ENCODE data around the gene HSFX2.
"Not testable (repeated sequence)": the region's sequence is repeated elsewhere in the genome, so short reads cannot be mapped to it uniquely, and the experiment has no call there.

Gene HSFX2

DNA sequence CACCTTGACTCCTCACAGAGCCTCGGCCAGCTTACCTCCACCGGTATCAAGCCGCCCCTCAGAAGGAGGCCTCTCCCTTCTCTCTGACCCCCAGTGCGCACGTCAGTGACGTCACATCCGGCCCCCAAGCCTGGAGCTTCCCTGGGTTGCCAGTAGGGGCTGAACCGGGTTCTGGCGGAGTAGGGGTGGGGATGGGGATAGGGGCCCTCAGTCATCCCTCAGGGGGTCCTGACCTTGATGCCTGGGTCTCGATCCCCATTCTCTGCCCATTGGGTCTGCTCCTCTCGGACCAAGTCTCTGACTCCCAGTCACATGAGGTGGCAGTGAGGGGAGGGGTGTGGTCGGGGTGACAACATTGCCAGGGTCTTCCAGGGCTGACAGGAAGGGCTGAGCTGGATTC lies 7.8 kb downstream of the HSFX2 start, which contains the start of gene MAGEA9B:
Gene MAGEA9B, minus strand, starts transcription at position 101 of the 400 bp plus-strand sequence. CDS start 4,280 bp downstream, outside the sequence.
- DNase-seq (ENCODE audit: low read depth in 2 of 2) = not testable (repeated sequence)

DNA sequence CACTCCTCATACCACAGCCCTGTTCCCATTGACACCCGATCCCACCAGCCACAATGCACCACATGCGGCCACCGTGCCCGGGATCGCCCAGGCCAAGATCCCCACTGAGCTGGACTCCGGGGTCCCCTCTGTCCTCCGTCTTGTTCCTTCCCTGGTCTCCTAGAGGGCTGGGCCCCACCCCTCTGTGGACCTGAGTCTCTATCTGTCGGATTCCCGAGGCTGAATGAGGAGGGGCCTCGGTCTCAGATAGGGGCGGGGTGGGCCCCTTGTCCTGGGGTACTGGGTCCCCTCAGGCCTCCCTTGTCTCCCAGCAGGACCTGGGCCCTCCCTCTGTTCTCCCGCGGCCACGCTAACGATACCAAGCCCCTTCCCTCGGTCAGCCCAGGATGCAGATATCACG lies 9.5 kb downstream of the HSFX2 start:
- not testable (repeated sequence) for DNase-seq (ENCODE audit: low read depth in 2 of 2)

DNA sequence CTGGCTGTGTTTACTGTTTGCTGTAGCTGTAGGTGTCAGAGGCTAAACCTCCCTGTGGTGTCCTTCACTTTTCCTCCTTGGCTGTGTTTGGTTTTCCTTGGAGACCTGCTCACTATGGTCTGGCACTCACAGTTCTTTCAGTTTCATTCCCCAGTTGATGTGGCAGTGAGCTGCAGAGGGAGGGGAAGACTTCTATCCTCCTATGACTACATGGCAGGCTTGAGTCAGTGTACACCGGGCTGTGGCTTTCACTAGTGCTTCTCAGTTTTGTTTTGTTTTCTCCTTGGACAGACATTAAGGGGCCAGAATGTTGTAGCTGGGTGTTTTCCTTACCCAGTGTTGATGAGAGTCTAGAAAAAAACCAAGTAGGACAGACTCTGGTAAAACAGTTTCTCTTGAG lies 21.7 kb downstream of the HSFX2 start:
- not testable (repeated sequence) for DNase-seq (ENCODE audit: low read depth in 2 of 2)

DNA sequence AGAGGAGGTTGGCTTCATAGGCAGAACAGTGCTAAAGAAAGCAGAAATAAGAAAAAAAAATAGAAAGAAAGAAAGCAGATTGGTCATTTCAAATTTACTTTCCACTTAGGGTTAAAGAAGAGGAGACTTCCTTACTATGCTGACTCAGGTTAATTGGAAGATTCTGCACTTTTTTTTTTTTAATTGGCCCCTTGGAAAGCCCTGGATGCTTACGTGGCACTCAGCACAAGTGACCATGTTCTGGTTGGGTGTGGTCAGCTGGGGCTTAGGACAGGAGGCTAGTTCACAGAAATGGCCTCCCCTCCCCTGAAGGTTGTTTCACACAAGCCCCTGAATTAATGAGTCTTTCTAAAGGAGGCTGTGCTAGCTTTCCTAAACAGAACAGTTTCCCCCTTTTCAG lies 22.4 kb downstream of the HSFX2 start:
- no peak for DNase-seq (ENCODE audit: low read depth in 2 of 2)

DNA sequence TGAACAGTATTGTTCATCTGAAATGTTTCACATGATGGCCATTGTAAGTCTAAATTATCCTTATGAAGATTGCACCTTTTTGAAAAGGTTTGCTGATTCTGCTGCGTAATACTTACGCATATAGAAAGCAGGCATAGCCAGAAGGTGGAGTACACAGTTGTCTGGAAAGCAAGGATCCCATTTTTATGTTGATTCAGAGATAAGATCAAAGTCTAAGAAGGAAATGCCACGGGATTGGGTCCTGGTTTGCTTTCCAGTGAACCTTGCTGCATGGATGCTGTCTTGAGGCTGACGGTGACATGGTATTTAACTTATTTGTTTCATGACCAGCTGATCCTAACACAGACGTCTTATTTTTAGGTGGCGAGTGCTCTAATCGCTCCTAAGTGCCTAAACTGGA lies 23.3 kb downstream of the HSFX2 start:
- DNase-seq (ENCODE audit: low read depth in 2 of 2) = no peak

DNA sequence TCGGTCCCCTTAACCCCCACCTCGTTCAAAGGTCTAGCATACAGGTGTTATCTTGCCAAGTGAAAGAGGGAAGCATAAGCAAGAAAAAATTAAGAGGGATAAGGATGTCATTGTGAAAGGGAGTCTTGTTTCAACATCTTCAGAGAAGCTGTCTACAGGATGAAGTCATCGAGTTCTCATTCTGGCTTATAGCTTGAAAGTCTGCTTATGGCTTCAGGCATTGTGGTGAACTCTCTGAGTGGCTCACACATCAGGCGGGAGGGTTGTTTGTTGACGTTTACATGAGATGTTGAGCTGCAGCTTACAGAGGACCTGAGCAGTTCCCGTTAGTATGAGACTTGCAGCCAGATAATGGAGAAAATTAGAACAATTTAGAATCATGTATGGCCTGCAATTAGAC lies 24.4 kb downstream of the HSFX2 start:
- DNase-seq (ENCODE audit: low read depth in 2 of 2) = no peak

DNA sequence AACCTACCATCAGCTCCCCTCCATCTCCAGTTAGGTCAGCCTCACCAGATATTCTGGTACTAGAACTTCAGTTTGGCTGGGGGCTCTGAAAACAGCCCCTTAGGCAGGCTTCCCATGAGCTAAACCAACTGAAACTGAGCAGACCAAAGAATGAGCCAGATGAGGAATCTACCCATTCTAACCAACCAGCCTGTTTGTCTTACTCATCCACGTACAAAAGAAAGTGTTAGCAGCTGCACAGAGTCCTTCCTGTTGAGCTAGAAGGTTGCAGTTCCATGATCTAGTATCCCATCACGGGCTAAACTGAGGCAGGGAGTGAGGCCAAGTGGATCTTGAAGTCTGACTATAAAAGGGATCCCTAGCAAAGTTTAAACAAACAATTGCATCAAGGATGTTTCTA lies 25.3 kb downstream of the HSFX2 start:
- no peak for DNase-seq (ENCODE audit: low read depth in 2 of 2)

DNA sequence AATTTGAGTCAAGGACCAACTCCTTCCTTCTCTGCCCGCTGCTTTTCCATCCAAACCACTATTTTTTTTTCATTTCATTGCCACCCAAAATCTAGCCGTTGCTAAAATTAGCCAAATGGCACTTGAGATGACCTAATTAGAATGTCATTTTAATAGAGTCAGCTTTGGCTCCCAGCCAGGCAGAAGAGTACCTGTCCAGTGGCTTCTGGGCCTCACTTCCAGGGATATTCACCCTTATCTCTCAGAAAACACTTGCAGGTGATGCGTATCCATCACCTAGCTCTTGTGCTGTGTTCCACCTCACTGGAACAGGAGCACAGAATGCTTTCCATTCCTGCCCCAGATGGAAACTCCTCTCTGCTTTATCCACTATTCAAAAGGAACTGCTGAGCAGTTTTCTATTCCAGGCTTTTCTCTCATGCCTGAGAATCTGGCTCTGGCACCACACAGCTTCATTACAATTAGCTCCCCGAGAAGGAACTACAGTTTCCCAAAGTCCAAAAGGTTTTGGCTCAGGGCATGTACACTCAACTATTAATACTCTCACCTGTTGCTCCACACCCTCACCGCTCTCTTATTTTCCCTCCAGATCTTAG lies 26.3 kb downstream of the HSFX2 start:
- no peak for DNase-seq (ENCODE audit: low read depth in 2 of 2)

DNA sequence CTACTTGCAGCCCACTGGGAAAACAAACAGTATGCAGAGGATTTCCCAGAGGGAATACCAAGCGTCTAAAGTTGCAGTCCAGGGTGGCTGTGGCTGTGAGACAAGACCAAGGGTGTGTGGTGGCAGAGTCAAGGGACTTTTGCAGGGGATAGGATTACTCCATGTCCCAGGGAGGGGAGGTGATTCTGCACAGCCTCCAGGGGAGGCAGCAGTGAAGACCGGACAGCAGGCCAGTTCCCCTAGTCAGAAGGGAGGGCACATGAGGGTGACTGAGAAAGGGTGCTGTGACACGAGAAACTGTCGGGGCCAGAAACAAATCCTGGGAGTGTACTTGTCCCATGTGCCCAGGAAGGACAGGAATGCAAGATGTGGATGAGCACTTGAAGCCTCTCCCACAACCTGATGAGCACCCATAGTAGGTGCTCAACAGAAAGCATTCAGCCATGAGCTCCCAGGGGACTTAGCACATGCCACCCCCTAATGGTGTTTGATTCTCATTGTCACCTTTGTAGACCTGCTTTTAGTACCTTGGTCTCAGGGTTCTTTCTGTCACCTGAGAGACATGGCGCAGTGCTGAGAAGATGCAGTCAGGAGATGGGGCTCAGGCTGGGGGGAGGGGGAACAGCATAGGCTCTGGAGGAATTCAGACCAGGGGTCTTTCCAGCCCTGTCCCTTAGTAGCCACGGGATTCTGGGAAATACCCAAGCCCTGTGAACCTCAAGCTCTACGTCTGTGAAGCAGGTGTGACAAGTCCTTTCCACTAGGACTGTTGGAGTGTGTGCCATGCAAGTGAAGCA lies 27.3 kb downstream of the HSFX2 start:
- DNase-seq (ENCODE audit: low read depth in 2 of 2) = no peak

DNA sequence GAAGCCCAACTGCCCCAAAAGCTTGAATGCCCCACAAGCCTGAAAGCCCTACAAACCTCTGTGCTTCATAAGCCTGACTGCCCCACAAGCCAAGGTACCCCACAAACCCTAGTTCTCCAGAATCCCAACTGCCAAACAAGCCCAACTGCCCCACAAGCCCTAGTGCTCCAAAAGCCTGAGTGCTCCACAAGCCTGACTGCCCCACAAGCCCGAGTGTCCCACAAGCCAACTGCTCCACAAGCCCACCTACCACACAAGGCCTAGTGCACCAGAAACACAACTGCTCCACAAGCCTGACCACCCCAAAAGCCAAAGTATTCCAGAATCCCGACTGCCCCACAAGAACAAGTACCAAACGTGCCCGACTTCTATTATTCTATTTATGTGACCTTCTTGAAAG lies 31.8 kb downstream of the HSFX2 start:
- DNase-seq (ENCODE audit: low read depth in 2 of 2) = no peak

DNA sequence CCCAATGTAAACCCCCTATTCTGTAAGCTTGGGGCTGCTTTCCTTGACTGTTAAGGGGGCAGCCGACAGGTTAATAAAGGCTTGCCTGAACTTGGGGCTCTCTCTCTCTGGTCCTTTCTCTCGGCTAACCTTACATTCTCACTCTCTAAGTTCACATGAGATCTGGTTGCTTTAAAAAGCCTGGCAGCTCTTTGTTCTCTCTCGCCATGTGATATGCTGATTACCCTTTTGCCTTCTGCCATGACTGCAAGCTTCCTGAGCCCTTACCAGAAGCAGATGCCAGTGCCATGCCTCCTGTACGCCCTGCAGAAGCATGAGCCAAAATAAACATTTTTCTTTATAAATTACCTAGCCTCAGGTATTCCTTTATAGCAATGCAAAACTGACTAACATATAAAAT lies 39.9 kb downstream of the HSFX2 start:
- not testable (repeated sequence) for DNase-seq (ENCODE audit: low read depth in 2 of 2)

DNA sequence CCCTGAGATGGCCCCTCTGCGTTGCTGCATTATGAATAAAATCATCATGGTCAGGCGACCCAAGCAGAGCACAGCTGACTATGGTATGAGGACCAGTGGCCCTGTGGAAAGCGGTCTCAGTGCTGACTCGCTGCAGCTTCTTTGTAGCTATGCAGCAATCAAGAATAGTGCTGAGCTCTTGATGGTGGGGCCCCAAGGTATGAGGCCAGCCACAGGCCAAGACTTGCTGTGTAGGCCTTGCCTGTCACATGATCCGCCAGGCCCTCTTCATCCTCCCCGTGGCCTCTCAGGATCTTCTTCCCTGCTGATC lies 43.2 kb downstream of the HSFX2 start:
- DNase-seq (ENCODE audit: low read depth in 2 of 2) = not testable (repeated sequence)

DNA sequence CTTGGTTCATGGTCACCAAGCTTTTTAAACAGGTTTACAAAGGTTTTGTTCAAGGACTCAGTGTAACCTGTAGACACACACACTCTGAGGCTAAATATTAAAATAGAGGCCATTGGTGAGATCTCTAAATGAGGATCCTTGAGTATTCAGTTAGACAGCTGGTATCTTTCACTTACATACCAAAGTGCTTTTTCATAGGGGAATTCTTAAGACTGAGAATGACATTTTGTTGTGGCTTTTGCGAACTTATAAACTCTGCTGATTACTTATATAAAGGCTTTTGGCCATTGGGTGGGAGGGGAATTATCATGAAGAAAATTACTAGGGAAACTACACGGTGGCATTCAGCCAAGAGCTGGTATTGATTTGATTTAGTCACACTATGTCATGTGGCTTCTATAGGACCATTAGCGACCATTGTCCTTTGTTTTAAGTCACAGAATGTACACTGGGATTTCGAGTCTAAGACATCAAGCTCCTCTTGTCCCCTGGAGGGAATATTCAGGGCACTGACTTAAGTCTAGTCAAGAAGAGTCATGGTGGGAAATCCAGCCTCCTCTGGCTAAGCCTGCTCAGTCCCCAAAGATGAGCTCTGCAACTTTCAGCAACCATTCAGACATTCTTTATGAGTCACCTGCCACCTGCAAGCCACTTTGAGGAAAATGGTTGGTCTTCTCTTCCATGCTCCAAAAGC lies 43.7 kb downstream of the HSFX2 start:
- not testable (repeated sequence) for DNase-seq (ENCODE audit: low read depth in 2 of 2)

DNA sequence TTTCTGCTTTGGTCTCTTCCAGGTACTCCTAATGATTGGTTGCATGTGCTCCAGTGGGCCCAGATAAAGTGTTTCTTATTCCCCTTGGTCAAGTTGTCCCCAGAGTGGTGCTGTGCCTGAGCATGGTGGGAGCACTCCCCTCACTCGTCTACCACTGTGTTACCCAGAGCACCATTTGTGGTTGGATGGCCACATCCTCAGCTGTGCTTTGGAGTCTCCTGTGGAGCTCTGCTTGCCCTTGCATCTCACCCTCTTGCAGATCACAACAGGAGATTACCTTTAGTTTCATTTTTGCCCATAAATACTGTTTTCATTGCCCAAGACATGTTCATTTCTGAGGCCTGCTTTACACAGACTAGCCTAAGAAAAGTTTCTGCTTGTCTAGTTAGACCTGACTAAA lies 44.7 kb downstream of the HSFX2 start:
- DNase-seq (ENCODE audit: low read depth in 2 of 2) = not testable (repeated sequence)

DNA sequence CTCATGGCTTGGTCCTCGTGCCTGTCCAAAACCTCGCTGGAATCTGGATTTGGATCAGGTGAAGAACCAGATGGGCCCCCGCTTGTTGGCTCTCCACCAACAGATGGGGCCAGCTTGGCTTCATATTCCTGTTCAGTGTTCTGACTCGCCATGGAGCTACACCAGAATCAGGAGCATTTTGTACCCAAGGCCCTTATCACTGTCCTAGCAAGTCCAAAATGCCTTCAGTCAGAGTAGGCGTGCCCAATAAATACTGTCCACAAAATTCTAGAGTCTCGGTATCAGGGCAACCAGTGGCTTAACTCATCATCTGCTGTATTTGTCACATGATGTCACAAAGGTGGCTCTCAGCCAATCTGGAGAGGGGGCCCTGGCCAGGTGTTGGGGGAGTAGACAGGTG lies 45.4 kb downstream of the HSFX2 start, which contains the start of gene HSFX3:
Gene HSFX3, minus strand, starts transcription at position 224 of the 400 bp plus-strand sequence. Its CDS starts 72 bp downstream, at position 152.
- DNase-seq (ENCODE audit: low read depth in 2 of 2) = not testable (repeated sequence)

DNA sequence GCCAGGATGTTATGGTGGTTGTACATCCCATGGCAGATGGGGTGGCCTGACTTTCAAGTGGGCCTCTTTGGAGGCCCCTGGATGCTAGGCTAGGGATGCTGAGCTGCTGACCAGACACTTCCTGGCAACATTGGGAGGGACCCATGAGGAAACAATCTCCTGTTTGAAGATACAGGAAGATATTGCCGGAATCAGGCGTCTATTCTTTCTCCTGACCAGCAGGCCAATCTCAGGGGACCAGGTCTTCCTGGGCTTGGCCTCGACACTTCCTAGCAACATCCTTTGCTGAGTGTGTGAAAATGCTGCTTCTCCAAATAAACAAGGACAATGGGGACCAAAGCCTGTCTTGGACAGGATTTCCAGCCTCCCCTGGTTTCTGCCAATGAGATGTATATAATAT lies 47.3 kb downstream of the HSFX2 start:
- DNase-seq (ENCODE audit: low read depth in 2 of 2) = not testable (repeated sequence)

DNA sequence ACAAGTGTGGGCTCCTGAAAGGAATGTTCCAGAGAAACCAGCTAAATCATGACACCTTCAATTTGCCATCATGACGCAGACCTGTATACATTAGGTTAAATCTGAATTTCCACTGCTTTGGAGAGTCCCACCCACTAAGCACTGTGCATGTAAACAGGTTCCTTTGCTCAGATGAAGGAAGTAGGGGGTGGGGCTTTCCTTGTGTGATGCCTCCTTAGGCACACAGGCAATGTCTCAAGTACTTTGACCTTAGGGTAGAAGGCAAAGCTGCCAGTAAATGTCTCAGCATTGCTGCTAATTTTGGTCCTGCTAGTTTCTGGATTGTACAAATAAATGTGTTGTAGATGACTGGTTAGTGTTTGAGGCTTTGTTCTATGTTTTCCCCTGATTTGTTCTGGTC lies 48.2 kb downstream of the HSFX2 start:
- not testable (repeated sequence) for DNase-seq (ENCODE audit: low read depth in 2 of 2)

DNA sequence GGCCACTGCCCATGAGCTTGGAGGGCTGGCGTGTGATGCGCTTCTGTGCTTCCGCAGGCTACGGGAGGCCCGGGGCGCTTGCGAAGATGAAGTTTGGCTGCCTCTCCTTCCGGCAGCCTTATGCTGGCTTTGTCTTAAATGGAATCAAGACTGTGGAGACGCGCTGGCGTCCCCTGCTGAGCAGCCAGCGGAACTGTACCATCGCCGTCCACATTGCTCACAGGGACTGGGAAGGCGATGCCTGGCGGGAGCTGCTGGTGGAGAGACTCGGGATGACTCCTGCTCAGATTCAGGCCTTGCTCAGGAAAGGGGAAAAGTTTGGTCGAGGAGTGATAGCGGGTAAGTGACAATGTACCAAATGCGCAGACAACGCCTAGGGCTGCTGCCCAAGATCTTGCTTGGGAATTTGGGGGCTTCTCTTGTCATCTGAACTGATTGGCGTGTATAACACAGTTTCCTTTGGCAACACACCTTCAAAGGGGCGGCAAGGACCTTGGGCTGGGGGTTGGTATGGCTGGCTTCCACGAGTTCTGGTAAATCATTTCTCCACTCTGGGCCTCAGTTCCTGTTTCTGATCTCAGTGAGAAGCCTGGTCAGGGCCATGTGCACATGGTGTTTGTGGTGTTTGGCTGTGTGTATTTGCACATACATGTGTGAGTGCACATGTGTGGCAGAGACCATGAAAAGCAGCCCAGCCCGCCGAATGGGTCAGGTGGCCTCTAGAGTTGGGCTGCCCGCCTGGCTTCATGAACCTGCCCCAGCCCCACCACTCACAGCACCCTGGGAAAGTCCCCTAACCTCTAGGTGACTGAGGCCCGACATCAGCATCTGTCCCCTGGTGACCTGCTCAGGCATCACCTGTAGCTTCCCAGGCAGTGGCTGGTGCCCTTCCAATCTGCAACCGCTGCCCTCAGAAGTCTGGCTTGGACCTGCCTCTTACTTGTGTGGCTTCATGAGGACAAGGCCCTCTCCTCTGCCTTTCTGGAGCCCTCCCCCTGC lies 49.3 kb downstream of the HSFX2 start:
- not testable (repeated sequence) for DNase-seq (ENCODE audit: low read depth in 2 of 2)

Measured in activated CD4-positive, alpha-beta T cell treated with anti-CD3 and anti-CD28 coated beads for 24 hours (primary cell).